Tibial nerve (tissue), 4 donors: ENCODE data around the gene EPHX1. TPM values are rescaled to one million over a fixed set of nuclear protein-coding genes. Genes with fewer than 3 reads are reported as not detected.

ENCODE experiments used
- DNase-seq, 2 donors: peaks; one replicate each; pipeline ENCODE4 v3.0.0-alpha.2; 2019; ENCODE audit warnings: low spot score in 2 of 2
- H3K27ac ChIP-seq, 4 donors: fragments of 200-600 bp; sonication (generic) in 3 of 4; one replicate each; pipeline ENCODE4 v1.5.1; 2017 to 2019; ENCODE audit warnings: mild to moderate bottlenecking in 1 of 4
- H3K27me3 ChIP-seq, 2 donors: fragments of 200-600 bp; sonication (generic) in 1 of 2; one replicate each; pipeline versions ENCODE4 v1.5.1 to v1.6.0; 2017 to 2019
- H3K36me3 ChIP-seq, 3 donors: fragments of 200-600 bp; sonication (generic); one replicate each; pipeline ENCODE4 v1.5.1; 2018 to 2019
- H3K4me1 ChIP-seq, 4 donors: fragments of 200-600 bp; sonication (generic) in 3 of 4; one replicate each; pipeline ENCODE4 v1.5.1; 2017 to 2019
- H3K4me3 ChIP-seq, 4 donors: fragments of 200-600 bp; sonication (generic) in 3 of 4; one replicate each; pipeline ENCODE4 v1.5.1; 2017 to 2019; ENCODE audit warnings: mild to moderate bottlenecking in 1 of 4, moderate library complexity in 1 of 4
- H3K9me3 ChIP-seq, 4 donors: fragments of 200-600 bp; sonication (generic) in 3 of 4; one replicate each; pipeline ENCODE4 v1.5.1; 2017 to 2019
- EP300 ChIP-seq, 2 donors: sonication (generic); formaldehyde crosslinking; IDR thresholded peaks; one replicate each; pipeline ENCODE4 v1.6.1; 2017; ENCODE audit warnings: antibody characterized with exemption in 2 of 2, mild to moderate bottlenecking in 1 of 2
- POLR2A ChIP-seq, 2 donors: fragments of 450-650 bp; IDR thresholded peaks; one replicate each; pipeline ENCODE4 v1.6.1; 2017; ENCODE audit warnings: antibody characterized with exemption in 2 of 2, mild to moderate bottlenecking in 2 of 2, moderate library complexity in 2 of 2
- WGBS, 2 donors: methylation state at CpG; one replicate each; pipeline ENCODE4 v1.1.5; 2018; 5-methylcytosine and 5-hydroxymethylcytosine counted together
- total RNA-seq, 4 donors: library from RNA; depleted of rRNA; stranded (reverse); fragments of >200 nt; gene quantifications; one replicate each; pipeline ENCODE4 v1.1.0, GENCODE V29; 2016
- TF ChIP-seq, protein P1 (sequence below), 5 experiments: fragments of 200-600 bp in 3 of 5; fragments of 450-650 bp in 2 of 5; sonication (generic) in 3 of 5; IDR thresholded peaks; one replicate each; pipeline ENCODE4 v1.5.1; 2016 to 2019; ENCODE audit warnings: antibody characterized with exemption in 5 of 5, mild to moderate bottlenecking in 3 of 5, moderate library complexity in 2 of 5

The EPHX1 gene
- total RNA-seq, 4 donors from 2014 or later: 80.1 to 203 (median 133) TPM

DNA sequence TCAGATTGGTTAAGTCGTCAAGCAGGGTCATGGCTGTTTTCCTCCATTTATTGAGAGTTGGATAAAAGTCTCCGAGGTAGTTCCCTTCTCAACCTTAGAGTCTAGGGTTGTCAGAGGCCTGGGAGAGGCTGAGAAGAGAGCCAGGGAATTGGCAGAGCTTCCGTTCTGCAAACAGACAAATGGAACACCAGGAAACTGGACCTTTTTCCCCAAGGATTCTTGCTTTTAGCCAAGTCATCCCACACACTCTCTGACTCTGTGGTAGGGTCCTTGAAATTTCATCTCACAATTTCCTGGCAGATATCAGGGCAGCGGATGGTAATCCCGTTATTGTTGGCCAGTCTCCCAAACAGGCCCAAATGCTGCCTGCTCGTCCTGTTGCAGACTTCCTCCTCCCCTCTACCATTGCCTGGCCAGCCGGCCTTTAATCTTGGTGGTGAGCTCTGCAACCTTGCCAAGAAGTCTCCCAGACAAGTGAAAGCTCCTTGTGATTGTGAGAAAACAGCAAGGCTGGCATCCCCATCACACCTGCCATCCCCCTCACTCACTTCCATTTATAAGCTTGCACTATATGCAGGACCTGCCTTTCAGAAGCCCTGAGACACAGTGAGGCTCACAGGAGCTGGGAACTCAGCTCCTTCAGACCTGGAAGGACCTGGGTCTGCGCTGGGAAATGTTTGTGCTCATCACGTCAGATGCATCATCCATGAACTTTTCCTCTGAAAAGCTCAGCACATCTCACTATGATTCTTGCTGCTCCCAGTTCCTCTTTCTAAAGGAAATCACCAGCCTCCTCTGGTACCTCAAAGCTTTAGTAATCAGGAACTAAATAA, 46.0 kb upstream of the EPHX1 start:
- Histone ChIP-seq H3K27ac (peak overlapping the region in 2 of 4 donors; percentile 34 to 62), H3K4me1 (peaks cover 0 to 54% (median 17%) of the 10 kb centered on the region in 4 donors), H3K4me3 (no peak overlapping the region), H3K9me3 (no peaks in the 10 kb centered on the region), H3K27me3 (no peaks in the 10 kb centered on the region), H3K36me3 (no peaks in the 10 kb centered on the region)
- no peak for DNase-seq
- no peak for TF ChIP-seq EP300 (IDR thresholded peaks at IDR 0.05)
- TF ChIP-seq, protein P1, sequence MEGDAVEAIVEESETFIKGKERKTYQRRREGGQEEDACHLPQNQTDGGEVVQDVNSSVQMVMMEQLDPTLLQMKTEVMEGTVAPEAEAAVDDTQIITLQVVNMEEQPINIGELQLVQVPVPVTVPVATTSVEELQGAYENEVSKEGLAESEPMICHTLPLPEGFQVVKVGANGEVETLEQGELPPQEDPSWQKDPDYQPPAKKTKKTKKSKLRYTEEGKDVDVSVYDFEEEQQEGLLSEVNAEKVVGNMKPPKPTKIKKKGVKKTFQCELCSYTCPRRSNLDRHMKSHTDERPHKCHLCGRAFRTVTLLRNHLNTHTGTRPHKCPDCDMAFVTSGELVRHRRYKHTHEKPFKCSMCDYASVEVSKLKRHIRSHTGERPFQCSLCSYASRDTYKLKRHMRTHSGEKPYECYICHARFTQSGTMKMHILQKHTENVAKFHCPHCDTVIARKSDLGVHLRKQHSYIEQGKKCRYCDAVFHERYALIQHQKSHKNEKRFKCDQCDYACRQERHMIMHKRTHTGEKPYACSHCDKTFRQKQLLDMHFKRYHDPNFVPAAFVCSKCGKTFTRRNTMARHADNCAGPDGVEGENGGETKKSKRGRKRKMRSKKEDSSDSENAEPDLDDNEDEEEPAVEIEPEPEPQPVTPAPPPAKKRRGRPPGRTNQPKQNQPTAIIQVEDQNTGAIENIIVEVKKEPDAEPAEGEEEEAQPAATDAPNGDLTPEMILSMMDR (IDR thresholded peaks at IDR 0.05): no peak
- 35 to 39% methylated on average over 9 of the region's 9 CpGs for WGBS, 2 donors

DNA sequence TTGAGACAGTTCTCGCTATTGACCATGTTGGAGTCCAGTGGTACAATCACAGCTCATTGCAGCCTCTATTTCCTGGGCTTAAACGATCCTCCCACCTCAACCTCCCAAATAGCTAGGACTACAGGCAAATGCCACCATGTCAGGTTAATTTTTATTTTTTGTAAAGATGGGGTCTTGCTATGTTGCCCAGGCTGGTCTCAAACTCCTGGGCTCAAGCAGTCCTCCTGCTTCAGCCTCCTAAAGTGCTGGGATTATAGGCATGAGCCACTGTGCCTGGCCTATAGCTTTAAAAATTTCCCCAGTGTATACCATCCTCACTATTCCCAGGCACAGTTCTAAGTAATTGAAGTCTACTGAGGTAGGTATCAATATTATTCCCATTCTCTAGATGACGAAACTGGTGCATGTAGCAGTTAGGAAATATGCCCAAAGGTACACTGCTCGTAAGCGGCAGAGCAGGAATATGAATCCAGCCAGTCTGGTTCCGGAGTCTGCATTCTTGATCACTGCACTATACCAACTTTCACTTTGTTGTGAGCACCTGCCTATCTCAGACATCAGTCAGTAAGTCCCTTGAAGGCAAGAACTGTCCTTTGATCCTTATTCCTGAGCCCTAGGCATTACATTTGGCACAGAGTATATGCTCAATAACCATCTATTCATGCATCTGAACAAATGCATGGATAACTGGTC, 43.8 kb upstream of the EPHX1 start:
- H3K27me3 ChIP-seq: no peaks in the 10 kb centered on the region
- H3K27ac ChIP-seq: peak overlapping the region in 1 of 4 donors; percentile 67
- no peak overlapping the region for H3K4me3 ChIP-seq
- no peaks in the 10 kb centered on the region for H3K9me3 ChIP-seq
- DNase-seq: no peak
- WGBS, 2 donors: 96 to 99% methylated on average over 6 of the region's 6 CpGs
- H3K36me3 ChIP-seq: no peaks in the 10 kb centered on the region
- peaks cover 0 to 76% (median 17%) of the 10 kb centered on the region in 4 donors for H3K4me1 ChIP-seq
- TF ChIP-seq POLR2A (IDR thresholded peaks at IDR 0.05): no peak
- no peak for TF ChIP-seq EP300 (IDR thresholded peaks at IDR 0.05)
- TF ChIP-seq, protein P1 (IDR thresholded peaks at IDR 0.05): no peak

DNA sequence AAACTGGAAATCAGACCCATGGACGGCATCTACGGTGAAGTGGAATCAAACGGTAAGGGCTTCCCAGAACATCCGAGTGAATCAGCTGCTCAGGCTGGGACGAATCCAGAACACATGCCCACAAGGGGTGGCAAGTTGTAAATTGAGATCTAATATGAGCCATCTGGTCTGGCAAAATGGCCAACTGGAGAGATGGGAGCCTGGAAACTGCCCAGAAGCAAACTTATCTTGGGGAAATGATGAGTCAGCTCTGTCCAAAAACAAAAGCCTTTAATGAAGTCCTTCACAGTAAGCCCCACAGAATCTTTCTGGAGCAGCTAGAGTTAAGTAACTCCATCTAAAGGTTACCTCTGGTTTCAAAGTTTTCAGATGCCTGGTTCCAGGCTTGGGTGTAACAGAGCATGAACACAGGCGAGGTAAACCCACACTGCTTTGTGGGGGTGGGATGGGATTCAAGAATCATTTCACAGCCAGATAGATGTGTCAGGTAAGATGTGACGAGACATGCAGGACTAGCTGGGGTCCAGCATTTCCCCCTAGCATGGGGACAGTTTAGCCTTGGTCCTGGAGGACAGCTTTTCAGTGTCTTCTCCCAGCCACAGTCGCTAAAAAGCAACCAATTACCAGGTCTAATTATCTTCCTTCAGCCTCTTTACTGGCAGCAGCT, 42.8 kb upstream of the EPHX1 start:
- TF ChIP-seq EP300 (IDR thresholded peaks at IDR 0.05) (no peak), POLR2A (IDR thresholded peaks at IDR 0.05) (no peak)
- TF ChIP-seq, protein P1 (IDR thresholded peaks at IDR 0.05): no peak
- Histone ChIP-seq H3K9me3 (no peaks in the 10 kb centered on the region), H3K36me3 (no peaks in the 10 kb centered on the region), H3K27ac (peak overlapping the region in 3 of 4 donors; percentile 35 to 73 (median 67)), H3K4me3 (no peak overlapping the region), H3K27me3 (no peaks in the 10 kb centered on the region), H3K4me1 (peaks cover 0 to 85% (median 18%) of the 10 kb centered on the region in 4 donors)
- 56 to 65% methylated on average over 8 of the region's 8 CpGs for WGBS, 2 donors
- no peak for DNase-seq

DNA sequence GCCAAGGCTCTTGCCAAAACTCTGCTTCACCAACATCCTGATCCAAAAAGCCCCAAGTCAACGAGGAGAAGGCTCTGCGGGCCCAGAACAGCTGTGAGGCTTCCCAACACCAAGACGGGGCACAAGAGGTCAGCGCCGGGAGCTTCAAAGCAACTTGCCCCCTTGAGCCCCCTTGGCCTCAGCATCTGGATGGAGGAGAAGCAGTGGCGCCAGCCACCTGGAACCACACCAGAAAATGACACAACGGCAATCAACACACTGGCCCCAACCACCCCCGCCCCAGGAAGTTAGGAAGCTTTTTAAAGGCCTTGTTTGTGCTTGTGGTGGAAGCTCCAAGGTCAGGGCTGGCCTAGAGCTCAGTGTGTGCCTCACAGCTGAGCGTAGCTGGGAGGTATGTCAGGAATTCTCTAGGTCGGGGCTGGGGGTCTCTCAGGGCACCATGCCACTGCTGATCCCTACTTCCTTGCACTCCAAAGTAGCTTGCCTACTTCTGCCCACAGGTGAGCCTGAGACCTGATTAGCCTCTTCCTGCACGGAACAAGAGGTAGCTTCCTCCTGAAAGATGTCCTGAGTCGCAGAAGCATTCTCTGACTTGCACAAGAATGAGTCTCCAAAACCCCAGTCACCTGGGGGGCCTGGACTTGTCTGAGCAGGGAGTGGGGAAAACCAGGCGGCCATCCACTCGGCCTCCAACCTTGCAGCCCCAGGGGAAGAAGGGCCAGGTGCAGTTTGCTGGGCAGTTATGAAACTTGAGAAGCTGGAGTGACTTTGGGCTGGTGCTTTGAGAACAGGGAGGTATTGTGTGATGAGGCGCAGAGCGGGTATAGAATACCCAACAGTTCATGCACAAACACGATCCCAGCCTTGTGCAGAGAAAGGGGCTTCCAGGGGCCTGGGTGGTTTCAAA, 42.0 kb upstream of the EPHX1 start:
- Histone ChIP-seq H3K36me3 (no peaks in the 10 kb centered on the region), H3K27me3 (no peaks in the 10 kb centered on the region), H3K4me3 (no peak overlapping the region), H3K9me3 (no peaks in the 10 kb centered on the region), H3K4me1 (peaks cover 0 to 86% (median 21%) of the 10 kb centered on the region in 4 donors), H3K27ac (peak overlapping the region in 3 of 4 donors; percentile 35 to 73 (median 67))
- TF ChIP-seq, protein P1 (IDR thresholded peaks at IDR 0.05): no peak
- TF ChIP-seq EP300 (IDR thresholded peaks at IDR 0.05): peak in 1 of 2 donors; percentile 36
- WGBS, 2 donors: 50 to 56% methylated on average over 16 of the region's 17 CpGs
- peak; percentile 61 to 70 for DNase-seq
